OCI-LY1 (cell line): ENCODE data around the gene MMP13.

ENCODE experiments used
- CTCF ChIP-seq: fragments of 200-600 bp; sonication (generic), shearing (Covaris generic); IDR thresholded peaks from 2 replicates; pipeline ENCODE4 v1.5.1; 2017; ENCODE audit warnings: mild to moderate bottlenecking, antibody characterized with exemption, low read length, moderate library complexity, mixed read lengths
- EZH2 ChIP-seq: fragments of 200-600 bp; sonication (generic), shearing (Covaris generic); IDR thresholded peaks from 2 replicates; pipeline ENCODE4 v1.8.0; 2017; ENCODE audit warnings: borderline replicate concordance, mixed run types, mild to moderate bottlenecking, antibody characterized with exemption, low read length, moderate library complexity, mixed read lengths

GRCh38 chr11:102900346-102900745 lies 55.2 kb downstream of the MMP13 start:
- TF ChIP-seq CTCF = no peak
- no peak for TF ChIP-seq EZH2
